CD4-positive, alpha-beta T cell treated with Interferon alpha-2 for 1 hour (primary cell): Measurements from ENCODE around the gene RAB6B.

ENCODE experiments used
- DNase-seq, 2 donors: peaks; one replicate each; pipeline ENCODE4 v3.0.0-alpha.2; 2020 to 2022

The RAB6B gene

GRCh38 chr3:133880886-133881455, 14.7 kb downstream of the RAB6B start:
- no peak for DNase-seq

- DNase-seq: no peak
Observed at GRCh38 chr3:133880287-133880686, 15.4 kb downstream of the RAB6B start.

- DNase-seq: no peak
Observed at GRCh38 chr3:133878518-133878917, 17.2 kb downstream of the RAB6B start.

- no peak for DNase-seq
Observed at GRCh38 chr3:133877221-133877620, 18.5 kb downstream of the RAB6B start.

DNA sequence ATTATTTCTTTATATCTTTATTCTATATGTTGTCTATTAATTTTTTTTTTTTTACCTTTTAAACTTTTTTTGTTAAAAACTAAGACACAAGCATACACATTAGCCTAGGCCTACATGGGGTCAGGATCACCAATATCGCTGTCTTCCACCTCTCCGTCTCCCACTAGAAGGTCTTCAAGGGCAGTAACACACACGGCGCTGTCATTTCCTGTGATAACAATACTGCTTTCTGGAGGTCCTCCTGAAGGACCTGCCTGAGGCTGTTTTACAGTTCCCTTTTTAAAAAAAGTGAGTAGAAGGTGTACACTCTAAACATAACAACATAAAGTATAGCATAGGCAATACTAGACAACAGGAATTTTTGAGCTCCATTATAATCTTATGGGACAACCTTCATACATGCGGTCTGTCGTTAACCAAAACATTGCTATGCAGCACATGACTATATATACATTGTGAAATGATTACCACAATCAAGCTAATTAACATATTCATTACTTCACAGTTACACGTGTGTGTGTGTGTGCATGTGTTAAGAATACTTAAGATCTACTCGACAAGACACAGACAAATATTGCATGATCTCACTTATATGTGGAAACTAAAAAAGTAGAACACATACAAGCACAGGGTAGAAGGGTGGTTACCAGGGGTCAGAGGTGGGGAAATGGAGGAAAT, 20.8 kb downstream of the RAB6B start:
- DNase-seq: no peak

GRCh38 chr3:133874344-133874743, 21.3 kb downstream of the RAB6B start:
- DNase-seq: no peak

- DNase-seq: no peak
Observed at GRCh38 chr3:133872781-133873180, 22.9 kb downstream of the RAB6B start.

DNA sequence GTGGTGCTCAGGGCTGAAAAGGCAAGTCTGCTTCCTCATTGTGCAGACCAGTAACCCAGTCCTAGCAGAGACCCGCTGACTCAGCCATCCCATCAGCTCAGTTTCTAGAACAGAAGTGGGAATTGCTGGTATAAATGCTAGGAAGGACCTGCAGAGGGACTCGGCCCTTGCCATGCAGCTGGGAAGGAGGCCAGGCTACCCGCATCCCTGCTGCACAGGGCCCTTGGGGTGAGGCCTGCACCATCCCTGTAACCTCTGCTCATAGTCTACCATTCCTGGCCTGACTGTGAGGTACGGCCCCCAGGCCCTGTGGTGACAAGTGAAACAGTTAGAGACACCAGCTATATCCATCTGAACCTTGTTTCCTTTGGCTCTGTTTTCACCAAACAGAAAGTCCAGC, 23.5 kb downstream of the RAB6B start:
- no peak for DNase-seq

- DNase-seq: no peak
Observed at GRCh38 chr3:133871368-133872090, 24.2 kb downstream of the RAB6B start.

DNA sequence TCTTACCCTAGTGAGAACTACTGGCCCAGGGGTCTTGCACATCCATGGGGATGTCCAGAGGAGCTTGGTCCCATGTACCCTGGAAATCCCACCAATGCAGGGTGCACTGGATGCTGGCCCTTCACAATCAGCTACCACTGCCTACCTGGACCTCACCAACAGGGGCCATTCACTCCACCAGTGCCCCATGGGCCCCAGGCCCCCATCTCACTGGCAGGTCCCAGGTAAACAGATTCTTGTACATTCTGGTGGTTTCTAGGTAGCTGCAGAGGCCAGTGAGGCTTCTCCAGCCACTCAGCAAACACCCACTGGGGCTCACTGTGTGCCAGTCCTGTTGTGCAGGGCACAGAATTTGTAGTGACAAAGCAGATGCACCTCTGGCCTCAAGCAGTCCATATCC, 24.9 kb downstream of the RAB6B start:
- no peak for DNase-seq

DNA sequence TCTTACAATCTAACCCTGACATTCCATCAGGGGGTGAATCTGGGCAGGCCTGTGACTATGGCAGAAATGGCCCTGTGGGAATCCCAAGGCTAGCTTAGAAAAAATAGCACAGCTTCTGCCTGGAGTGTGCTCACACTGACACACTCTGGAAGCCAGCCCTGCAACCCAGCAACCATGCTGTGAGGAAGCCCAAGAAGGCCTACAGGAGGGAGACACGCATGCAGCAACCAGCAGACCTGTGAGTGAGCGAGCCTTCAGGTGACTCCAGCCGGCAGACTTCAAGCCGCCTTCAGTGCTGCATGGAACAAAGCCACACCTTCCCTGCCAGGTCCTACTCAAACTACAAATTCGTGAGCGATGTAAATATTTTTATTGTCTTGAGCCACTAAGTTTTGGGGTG, 26.1 kb downstream of the RAB6B start:
- DNase-seq: no peak

DNA sequence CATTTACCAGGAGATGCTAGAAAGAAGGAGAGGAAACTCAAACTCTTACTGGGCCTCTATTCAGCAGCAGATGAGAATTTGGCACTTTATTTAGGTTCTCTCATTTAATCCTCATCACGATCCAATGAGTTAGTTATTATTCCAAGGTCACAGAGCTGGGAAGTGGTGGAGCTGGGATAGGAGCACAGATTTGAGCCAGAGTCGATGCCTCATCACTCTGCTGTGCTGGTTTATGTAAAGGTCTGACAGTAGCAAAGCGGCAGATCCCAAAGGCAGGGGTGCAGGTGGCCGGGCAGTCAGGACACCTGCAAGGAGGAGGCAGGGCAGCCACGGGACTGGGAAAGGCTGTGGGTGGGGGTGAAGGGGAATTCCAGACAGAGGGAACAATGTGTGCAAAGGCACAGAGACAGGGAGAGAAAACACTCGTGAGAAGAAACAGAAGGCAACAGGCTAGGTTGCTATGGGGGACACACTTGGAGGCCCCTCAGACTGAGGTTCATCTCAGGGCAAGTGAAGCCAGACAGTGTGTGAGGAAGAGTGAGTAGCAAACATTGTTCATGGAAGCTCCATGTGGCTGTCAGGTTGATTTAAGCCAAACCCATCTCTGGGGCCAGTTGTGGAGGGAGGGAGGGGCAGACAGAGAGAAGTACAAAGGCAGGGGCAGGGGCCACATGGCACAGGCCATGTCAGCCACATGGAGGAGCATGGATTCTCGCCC, 26.8 kb downstream of the RAB6B start:
- no peak for DNase-seq

DNA sequence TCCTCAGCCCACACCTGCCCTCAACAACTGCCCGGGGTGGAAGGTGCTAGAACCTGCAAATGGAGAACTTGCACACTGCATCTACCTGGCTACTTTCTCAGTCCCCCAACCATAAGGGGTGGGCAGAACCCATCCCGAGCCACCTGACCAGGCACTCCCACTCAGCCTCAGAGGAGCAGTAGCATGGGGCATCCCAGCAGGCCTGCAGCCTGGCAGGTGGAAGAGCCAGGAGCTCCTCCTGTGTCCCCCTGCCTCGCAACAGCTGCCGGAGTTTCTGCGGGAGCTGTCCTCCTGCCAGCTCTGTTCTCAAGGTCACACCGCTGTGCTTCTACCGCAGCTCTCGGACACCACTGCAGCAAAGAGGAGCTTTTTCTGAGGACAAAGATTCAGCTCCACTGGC, 27.5 kb downstream of the RAB6B start:
- DNase-seq: no peak

DNA sequence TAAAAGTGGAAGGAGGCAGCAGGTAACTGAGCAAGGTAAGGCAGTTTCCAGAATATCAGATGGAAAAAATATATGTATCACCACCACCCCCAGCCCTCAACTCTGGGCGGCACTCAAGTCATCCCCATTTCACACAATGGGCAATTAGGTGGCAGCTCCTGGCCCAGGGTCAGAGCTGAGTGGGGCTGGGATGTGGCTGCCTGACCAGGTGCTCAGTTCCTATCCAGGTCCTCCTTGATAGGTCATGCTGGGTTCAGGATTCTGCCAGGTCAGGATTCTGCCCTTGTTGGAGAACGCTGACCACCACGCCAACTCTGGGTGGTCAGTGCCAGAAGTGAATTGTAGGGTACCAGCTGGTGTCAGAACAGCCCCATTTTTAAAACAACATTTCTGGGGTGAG, 29.5 kb downstream of the RAB6B start:
- DNase-seq: no peak

DNA sequence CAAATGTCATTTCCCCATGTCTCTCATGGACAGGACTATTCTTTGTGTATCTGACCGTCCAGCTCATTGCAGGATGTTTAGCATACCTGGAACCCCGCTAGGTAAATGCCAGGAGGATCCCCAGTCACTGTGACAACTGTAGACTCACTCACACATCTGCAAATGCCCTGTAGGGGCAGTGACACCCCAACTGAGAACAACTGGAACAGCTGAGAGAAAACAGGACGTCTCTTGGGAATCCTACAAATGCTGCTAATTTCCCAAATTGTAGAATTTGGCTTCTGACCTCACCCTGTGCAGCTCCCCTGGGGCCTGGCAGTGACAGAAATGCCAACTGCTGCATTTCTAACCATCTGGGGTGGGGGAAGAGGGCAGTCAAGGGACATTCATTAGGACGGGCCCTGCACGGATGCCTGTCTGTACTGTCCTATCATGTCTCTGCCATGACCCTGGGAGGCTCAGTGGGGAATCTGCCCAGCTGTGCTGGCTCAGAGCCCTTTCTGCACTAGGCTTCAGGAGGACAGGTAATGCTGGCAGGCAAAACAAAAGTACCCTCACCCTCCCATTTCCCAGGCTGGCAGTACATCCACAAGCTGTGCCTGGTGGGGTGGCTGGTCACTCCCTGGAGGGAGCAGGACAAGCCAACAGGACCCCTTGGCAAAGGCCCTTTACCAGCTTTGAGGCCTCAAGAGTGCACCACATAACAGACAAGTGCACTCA, 30.4 kb downstream of the RAB6B start:
- no peak for DNase-seq

DNA sequence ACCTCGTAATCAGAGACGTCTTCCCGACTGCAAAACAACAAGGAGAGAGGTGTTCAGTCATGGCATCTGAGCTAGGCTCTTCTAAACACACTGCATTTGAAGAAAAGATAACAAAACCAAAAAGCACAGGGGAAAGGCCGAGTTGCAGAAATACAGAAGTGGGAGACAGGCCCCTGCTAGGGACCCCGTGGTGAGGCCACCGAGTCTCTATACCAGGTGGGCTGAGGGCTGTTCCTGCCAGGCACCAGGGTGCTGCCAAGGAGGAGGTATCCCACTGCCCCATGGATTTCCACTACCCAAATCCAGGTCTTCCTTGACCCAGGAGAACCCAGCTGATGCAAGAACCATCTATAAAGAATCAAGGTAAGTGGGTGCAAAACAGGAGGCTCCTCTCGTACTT, 31.1 kb downstream of the RAB6B start:
- no peak for DNase-seq

DNA sequence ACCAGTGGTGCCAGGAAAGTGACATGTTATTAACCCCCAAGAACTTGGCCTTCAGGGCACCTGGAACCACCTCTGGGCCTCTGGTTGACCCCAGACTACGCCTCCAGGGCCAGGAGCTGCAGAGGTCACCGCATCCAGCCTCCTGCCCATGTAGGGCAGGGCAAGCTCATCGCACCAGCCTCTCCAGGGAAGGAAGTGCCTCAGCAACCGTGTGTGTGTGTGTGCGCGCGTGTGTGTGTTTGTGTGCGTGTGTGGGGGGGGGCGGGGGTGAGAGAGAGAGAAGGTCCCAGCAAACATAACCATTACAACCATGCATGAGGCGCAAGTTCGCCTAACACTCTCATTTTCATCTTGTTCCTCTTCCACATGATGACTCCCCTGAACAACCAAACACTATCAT, 31.8 kb downstream of the RAB6B start:
- no peak for DNase-seq

- DNase-seq: no peak
Observed at GRCh38 chr3:133862161-133862560, 33.5 kb downstream of the RAB6B start.

DNA sequence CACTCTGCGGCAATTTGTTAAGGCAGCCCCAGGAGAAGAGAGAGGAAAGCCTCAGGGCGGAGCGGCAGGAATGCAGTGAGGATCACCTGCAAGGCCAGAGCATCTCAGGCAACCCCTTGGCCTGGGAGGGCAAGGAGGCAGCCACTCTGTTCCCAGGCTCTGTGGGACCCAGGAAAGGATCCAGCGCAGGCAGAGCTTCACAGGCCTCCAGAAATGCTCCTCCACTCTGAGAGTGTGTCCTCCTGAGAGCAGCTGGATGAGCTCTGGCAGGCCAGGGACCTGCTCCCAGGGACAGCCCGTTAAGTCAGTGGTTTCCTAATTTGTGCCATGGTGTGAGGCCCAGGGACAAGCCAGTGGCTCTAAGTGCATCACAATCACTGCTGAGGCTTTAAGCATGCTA, 35.2 kb downstream of the RAB6B start:
- no peak for DNase-seq

- no peak for DNase-seq
Observed at GRCh38 chr3:133859381-133860234, 36.1 kb downstream of the RAB6B start.

DNA sequence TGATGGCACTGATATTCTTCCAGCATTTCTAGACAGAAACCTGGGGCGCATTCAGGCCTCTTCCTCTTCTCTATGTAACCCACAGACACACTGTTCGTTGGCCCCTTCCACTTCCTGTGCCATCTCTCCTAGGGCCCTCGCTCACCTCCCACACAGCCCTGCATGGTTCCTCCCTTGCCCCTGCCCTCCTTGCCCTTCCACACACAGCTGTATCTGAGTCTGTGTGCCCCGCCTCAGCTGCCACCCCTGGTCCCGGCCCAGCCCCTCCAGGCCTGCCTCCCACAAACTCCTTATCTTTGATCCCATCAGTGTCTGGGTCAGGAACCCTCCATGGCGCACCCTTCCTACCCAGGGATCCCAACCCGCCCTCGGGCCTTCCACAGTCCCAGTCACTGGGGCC, 37.9 kb downstream of the RAB6B start:
- no peak for DNase-seq

- no peak for DNase-seq
Observed at GRCh38 chr3:133856316-133856715, 39.4 kb downstream of the RAB6B start.
